ENCODE measurements around the gene SRSF3.
"Not testable (repeated sequence)": the region's sequence is repeated elsewhere in the genome, so short reads cannot be mapped to it uniquely, and the experiment has no call there.

SRSF3 gene

DNA sequence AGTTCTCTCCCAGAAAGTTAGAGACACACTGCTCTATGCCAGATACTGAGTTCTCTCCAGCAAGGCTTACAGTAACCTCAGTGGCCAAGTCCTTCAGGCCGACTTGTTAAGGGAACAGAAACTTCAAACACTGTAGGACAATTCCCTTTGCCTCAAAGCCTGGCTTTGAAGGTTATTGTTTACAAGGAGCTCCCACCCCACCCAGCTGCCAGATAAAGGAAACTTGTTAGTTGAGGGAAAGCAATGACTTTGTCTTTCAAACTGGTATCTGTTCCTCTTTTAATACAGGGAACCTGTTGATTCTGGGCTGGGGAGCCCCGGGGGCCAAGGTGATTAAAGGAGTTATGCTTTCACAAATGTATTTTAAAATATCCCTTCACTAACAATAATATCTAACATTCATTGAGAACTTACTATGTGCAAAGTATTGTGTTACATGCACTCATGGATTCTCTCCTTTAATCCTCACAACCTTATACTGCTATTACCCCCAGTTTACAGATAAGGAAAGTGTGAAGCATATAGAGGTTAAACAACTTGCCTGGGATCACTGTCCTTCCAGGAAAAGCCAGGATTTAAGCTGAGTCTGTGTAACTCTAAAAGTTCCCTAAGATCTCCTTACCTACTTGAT is 56.8 kb downstream of the SRSF3 start:
- no peak for DNase-seq

DNA sequence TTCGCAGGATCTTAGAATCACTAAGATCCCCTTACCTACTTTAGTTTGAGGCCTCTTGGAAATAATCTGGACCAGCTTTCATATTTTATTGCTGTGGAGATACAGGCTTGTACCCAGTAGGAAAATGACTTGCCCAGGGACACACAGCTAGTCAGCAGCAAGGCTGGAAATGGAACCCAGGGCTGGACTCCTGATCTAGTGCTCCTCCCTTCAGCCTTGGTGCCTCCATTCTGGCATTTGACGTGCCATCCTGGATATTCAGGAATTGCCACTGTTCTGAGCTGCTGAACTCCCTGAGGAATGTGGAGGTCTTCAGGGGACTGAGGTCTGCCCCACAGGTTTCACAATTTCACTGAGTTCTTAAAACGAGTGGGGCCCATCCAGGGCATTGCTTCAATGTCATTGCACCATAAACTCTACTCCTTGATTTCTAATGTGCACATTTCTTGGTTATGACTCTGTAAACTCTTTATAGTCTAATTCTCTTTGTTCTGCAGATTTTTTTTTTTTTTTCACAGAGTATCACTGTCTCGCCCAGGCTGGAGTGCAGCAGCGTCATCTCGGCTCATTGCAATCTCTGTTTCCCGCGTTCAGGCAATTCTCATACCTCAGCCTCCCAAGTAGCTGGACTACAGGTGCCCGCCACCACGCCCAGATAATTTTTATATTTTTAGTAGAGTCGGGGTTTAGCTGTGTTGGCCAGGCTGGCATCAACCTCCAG is 57.7 kb downstream of the SRSF3 start:
- no peak for DNase-seq

DNA sequence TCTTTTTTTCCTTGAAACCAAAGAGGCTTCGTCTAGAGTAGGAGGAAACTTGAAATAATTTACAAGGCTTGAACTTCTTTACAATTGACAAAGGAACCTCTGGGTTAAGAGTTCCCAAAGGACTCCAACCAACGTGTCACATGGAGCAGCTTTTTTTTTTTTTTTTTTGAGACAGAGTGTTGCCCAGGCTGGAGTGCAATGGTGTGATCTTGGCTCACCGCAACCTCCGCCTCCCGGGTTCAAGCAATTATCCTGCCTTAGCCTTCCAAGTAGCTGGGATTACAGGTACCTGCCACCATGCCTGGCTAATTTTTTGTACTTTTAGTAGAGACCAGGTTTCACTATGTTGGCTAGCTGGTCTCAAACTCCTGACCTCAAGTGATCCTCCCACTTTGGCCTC is 60.3 kb downstream of the SRSF3 start:
- not testable (repeated sequence) for DNase-seq
